Measurements from ENCODE around the gene MYOZ2.

Gene MYOZ2

GRCh38 chr4:119111296-119111695 is 24.3 kb upstream of the MYOZ2 start:
- FAIRE-seq (no peak), DNase-seq (ENCODE audit: insufficient read length, low spot score) (no peak)
- TF ChIP-seq POLR2A (IDR thresholded peaks at IDR 0.05; ENCODE audit: low read depth, low read length): no peak

GRCh38 chr4:119113033-119113655 is 22.5 kb upstream of the MYOZ2 start:
- FAIRE-seq (peak; percentile 89), DNase-seq (ENCODE audit: insufficient read length, low spot score) (peak; percentile 13)
- no peak for TF ChIP-seq POLR2A (IDR thresholded peaks at IDR 0.05; ENCODE audit: low read depth, low read length)

DNA sequence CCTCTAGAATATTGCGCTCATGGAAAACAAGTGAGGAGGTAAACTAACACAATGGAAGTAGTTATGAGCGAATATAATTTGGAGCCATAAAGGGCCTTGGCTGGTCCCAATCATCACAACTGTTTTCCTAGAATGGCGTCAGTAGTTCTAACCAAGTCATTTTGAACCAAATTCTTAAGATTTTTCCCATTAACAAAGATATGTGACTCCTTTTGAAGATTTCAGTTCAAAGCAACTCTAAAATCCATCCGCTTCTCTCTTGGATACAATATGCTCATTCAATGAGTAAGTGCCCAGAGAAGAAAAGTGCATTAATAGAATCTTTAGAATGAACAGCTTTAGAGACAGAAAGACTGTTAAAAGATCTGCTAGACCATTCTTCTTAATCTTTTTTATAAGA is 19.6 kb upstream of the MYOZ2 start:
- FAIRE-seq: no peak
- no peak for TF ChIP-seq POLR2A (IDR thresholded peaks at IDR 0.05; ENCODE audit: low read depth, low read length)
- DNase-seq (ENCODE audit: insufficient read length, low spot score): no peak

DNA sequence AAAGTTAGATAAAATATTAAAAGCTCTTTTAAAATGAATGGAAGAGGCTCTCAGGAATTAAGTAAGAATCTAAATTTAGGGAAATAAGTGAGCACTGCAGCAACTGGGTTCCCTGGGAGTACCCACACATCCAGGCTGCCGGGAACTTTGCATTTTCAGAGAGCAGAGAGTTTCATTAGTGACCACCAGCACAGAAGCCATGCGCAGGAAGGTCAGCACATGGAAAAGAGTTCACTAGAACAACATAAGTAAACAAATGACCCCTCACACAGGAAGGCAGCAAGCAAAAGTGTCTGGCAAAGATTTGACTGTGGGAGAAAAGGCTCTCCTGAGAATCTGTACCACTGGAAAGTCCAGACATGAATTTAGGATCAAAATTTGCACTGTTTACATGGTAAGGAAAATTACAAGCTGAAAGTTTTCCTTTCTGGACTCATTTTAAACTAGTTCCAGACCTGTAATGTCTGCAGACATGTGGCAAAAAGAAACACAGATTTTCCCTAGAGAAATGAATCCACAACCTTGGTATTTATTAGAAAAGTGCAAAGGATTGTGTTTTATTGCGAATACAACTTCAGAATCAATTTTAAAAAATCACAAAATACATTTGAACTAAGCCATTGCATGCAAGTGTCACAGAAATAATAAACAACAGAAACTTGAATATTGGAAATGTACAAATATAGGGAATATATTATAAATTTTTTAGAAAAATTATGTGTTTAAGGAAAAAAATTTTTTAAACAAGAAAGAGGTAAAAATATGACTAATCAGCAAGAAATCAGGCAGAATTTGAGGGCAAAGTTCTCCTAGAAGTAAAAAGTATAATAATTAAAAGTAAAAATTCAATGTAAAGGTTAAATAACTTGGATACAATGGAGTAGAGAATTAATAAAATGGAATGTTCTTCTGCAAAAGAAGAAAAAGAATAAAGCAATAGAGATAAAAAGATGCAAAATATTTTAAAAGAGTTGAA is 18.4 kb upstream of the MYOZ2 start:
- no peak for DNase-seq (ENCODE audit: insufficient read length, low spot score)
- no peak for TF ChIP-seq POLR2A (IDR thresholded peaks at IDR 0.05; ENCODE audit: low read depth, low read length)
- FAIRE-seq: no peak

DNA sequence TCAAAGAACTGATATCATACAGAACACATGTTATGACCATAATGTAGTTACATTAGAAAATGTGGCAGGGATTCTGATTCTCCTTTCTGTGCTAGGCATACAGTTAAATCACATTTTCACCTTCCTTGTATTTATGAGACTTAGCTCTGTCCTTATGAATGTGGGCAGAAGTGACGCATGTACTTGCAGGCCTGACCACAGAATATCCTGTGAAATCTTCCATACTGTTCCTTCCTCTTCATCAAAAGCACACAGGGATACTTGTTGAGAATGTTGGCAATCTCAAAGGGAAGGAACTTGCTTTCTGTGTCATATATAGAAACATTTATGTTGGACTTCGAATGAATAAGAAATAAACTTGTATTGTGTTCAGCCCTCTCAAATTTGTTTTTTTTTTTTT is 17.2 kb upstream of the MYOZ2 start:
- TF ChIP-seq POLR2A (IDR thresholded peaks at IDR 0.05; ENCODE audit: low read depth, low read length): no peak
- DNase-seq (ENCODE audit: insufficient read length, low spot score): no peak
- FAIRE-seq: no peak

DNA sequence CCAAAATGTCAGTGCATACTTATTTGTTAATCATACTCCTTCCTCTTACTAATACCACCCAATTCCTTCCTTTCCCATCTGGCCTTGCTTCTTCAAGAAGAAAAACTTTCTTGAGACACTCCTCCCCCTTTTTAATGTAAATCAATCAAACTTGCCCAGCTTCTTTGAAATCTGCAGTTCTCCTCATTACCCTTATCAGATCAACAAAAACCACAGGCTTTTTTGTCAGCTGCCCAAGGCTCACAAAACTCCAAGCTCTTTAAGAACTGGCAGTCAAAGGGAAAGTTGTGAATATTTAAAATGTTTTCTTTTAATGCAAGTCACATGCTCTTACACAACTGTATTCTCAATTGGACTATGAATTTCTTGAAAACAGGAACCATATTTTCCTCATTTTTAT is 11.3 kb upstream of the MYOZ2 start:
- DNase-seq (ENCODE audit: insufficient read length, low spot score) (no peak), FAIRE-seq (no peak)
- no peak for TF ChIP-seq POLR2A (IDR thresholded peaks at IDR 0.05; ENCODE audit: low read depth, low read length)

DNA sequence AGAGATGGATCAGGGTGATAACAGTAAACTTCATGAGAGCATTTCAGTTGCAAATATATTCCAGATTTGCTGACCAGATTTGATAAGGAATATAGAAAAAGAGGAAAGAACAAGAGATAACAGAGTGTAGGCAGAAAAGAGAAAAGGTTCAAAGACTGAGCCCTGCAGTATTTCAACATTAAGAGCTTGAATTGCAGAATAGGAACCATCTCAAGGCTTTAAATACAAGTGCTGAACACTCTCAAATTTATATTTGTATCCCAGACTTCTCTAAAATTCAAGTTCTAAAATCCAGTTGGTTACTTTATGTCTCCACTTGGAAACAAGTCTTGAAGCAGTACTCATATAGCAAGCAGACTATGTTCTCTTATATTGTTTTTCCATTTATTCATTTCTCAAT is 9.7 kb upstream of the MYOZ2 start:
- TF ChIP-seq POLR2A (IDR thresholded peaks at IDR 0.05; ENCODE audit: low read depth, low read length): no peak
- FAIRE-seq: no peak
- DNase-seq (ENCODE audit: insufficient read length, low spot score): no peak

- DNase-seq (ENCODE audit: insufficient read length, low spot score) (no peak), FAIRE-seq (no peak)
- no peak for TF ChIP-seq POLR2A (IDR thresholded peaks at IDR 0.05; ENCODE audit: low read depth, low read length)
Observed at GRCh38 chr4:119128148-119128547, 7.5 kb upstream of the MYOZ2 start.

GRCh38 chr4:119130365-119131065 is 5.1 kb upstream of the MYOZ2 start:
- FAIRE-seq: no peak
- no peak for TF ChIP-seq POLR2A (IDR thresholded peaks at IDR 0.05; ENCODE audit: low read depth, low read length)
- DNase-seq (ENCODE audit: insufficient read length, low spot score): no peak

DNA sequence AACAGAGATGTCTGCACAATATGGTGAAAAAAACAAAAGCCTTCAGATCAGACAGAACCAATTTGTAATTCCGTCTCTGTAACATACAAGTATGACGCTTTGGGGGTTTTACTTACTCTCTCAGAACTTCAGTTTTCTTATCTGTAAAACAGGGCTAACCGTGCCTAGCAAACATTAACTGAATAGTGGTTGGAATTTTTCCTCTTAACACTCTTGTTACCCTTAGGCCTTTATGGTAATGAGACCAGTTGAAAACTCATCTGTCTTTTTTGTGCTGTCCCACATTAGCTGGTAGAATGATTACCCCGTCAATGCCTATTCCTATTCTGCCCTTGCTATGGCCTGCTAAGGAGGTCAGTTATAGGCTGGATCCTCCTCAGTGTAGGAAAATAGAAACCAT is 4.5 kb upstream of the MYOZ2 start:
- FAIRE-seq (no peak), DNase-seq (ENCODE audit: insufficient read length, low spot score) (no peak)
- no peak for TF ChIP-seq POLR2A (IDR thresholded peaks at IDR 0.05; ENCODE audit: low read depth, low read length)

- no peak for TF ChIP-seq POLR2A (IDR thresholded peaks at IDR 0.05; ENCODE audit: low read depth, low read length)
- DNase-seq (ENCODE audit: insufficient read length, low spot score): no peak
- FAIRE-seq: peak; percentile 20
Observed at GRCh38 chr4:119132306-119132705, 3.3 kb upstream of the MYOZ2 start.

GRCh38 chr4:119136546-119136945 is 914 bp downstream of the MYOZ2 start:
- FAIRE-seq: no peak
- no peak for TF ChIP-seq POLR2A (IDR thresholded peaks at IDR 0.05; ENCODE audit: low read depth, low read length)
- no peak for DNase-seq (ENCODE audit: insufficient read length, low spot score)

DNA sequence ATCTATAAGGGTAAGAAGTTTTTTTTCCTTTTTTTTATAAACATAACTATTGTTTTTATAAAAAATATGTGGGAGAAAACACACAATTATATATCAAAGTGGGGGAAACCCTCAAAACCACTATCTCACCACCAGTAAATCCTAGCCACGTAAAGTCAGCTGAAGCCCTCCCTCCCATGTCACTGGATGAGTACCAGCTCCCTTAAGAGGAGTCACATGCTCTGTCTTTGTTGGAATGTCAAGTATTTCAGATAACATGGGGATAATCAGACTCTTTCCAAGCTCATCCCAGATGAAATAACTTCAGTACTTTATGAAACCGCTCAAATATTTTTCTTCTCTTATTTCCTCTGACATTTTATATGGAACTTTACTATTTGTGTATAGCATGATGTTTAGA is 2.4 kb downstream of the MYOZ2 start:
- no peak for FAIRE-seq

GRCh38 chr4:119139311-119139710 is 3.7 kb downstream of the MYOZ2 start:
- DNase-seq (ENCODE audit: insufficient read length, low spot score) (no peak), FAIRE-seq (no peak)
- no peak for TF ChIP-seq POLR2A (IDR thresholded peaks at IDR 0.05; ENCODE audit: low read depth, low read length)

More for the DNA sequence above, 2.4 kb downstream of the MYOZ2 start:
- TF ChIP-seq POLR2A (IDR thresholded peaks at IDR 0.05; ENCODE audit: low read depth, low read length): no peak
- DNase-seq (ENCODE audit: insufficient read length, low spot score): no peak

Measured in H54 (cell line).